SJCRH30 (cell line): Measurements from ENCODE around the gene PLPPR3. TPM values are rescaled to one million over a fixed set of nuclear protein-coding genes. Genes with fewer than 3 reads are reported as not detected.
"Not testable (repeated sequence)": the region's sequence is repeated elsewhere in the genome, so short reads cannot be mapped to it uniquely, and the experiment has no call there.

Source experiments
- DNase-seq, 2 experiments: peaks; one replicate each; pipeline ENCODE4 v3.0.0-alpha.2; 2015 to 2020
- H3K27ac ChIP-seq: fragments of 250-450 bp; sonication (Bioruptor Pico); 2 replicates; pipeline ENCODE4 v1.5.1; 2020; ENCODE audit warnings: mild to moderate bottlenecking, moderate library complexity
- H3K27me3 ChIP-seq: fragments of 250-450 bp; sonication (Bioruptor Pico); 2 replicates; pipeline ENCODE4 v1.5.1; 2020; ENCODE audit warnings: mild to moderate bottlenecking, moderate library complexity
- H3K36me3 ChIP-seq: fragments of 250-450 bp; sonication (Bioruptor Pico); 2 replicates; pipeline ENCODE4 v1.5.1; 2020; ENCODE audit warnings: mild to moderate bottlenecking, moderate library complexity
- H3K4me1 ChIP-seq: fragments of 250-450 bp; sonication (Bioruptor Pico); 2 replicates; pipeline ENCODE4 v1.5.1; 2020; ENCODE audit warnings: mild to moderate bottlenecking, moderate library complexity
- H3K4me3 ChIP-seq: fragments of 250-450 bp; sonication (Bioruptor Pico); 2 replicates; pipeline ENCODE4 v1.5.1; 2020; ENCODE audit warnings: mild to moderate bottlenecking, moderate library complexity
- H3K9me3 ChIP-seq: fragments of 250-450 bp; sonication (Bioruptor Pico); replicated peaks from 2 replicates; pipeline ENCODE4 v1.5.1; 2020; ENCODE audit warnings: mild to moderate bottlenecking, moderate library complexity
- total RNA-seq: library from RNA; depleted of rRNA; stranded (reverse); fragments of >200 nt; shearing (Covaris generic); gene quantifications from 2 replicates; pipeline ENCODE4 v1.2.3, GENCODE V29; 2014

PLPPR3 gene
- total RNA-seq, 1 experiment from 2014 or later, result not detected

GRCh38 chr19:848386-848921, 26.7 kb upstream of the PLPPR3 start:
- Histone ChIP-seq H3K36me3 (no peaks in the 10 kb centered on the region), H3K4me1 (no peaks in the 10 kb centered on the region; the same call in 1 of the 2 replicates), H3K4me3 (no peak overlapping the region), H3K27me3 (peaks cover 25% of the 10 kb centered on the region), H3K9me3 (no peaks in the 10 kb centered on the region), H3K27ac (no peak overlapping the region)
- no peak for DNase-seq

GRCh38 chr19:845707-846521, 24.2 kb upstream of the PLPPR3 start:
- DNase-seq, result no peak
- no peak overlapping the region for H3K4me3 ChIP-seq
- H3K27ac ChIP-seq, result no peak overlapping the region
- H3K4me1 ChIP-seq, result no peaks in the 10 kb centered on the region; the same call in 1 of the 2 replicates
- no peaks in the 10 kb centered on the region for H3K9me3 ChIP-seq
- H3K27me3 ChIP-seq, result peaks cover 33% of the 10 kb centered on the region
- H3K36me3 ChIP-seq, result no peaks in the 10 kb centered on the region

GRCh38 chr19:844546-844971, 22.8 kb upstream of the PLPPR3 start:
- 0 out of 2 replicates have a peak, but pooled peaks cover under 1% of the 10 kb centered on the region for H3K4me1 ChIP-seq
- no peak overlapping the region for H3K27ac ChIP-seq
- no peaks in the 10 kb centered on the region for H3K36me3 ChIP-seq
- no peak for DNase-seq
- H3K27me3 ChIP-seq, result peaks cover 35% of the 10 kb centered on the region
- H3K9me3 ChIP-seq, result no peaks in the 10 kb centered on the region
- no peak overlapping the region for H3K4me3 ChIP-seq

- Histone ChIP-seq H3K27me3 (peaks cover 38% of the 10 kb centered on the region), H3K4me3 (no peak overlapping the region)
- no peak for DNase-seq
Observed at GRCh38 chr19:843836-844545, 22.2 kb upstream of the PLPPR3 start.

GRCh38 chr19:843180-843835, 21.6 kb upstream of the PLPPR3 start:
- DNase-seq, result no peak
- Histone ChIP-seq H3K27ac (no peak overlapping the region), H3K4me3 (no peak overlapping the region), H3K9me3 (no peaks in the 10 kb centered on the region), H3K4me1 (0 out of 2 replicates have a peak, but pooled peaks cover 3% of the 10 kb centered on the region), H3K36me3 (no peaks in the 10 kb centered on the region), H3K27me3 (peaks cover 38% of the 10 kb centered on the region)

More at GRCh38 chr19:843836-844545, 22.2 kb upstream of the PLPPR3 start:
- H3K4me1 ChIP-seq, result 0 out of 2 replicates have a peak, but pooled peaks cover 3% of the 10 kb centered on the region
- H3K27ac ChIP-seq, result no peak overlapping the region
- H3K36me3 ChIP-seq, result no peaks in the 10 kb centered on the region
- H3K9me3 ChIP-seq, result no peaks in the 10 kb centered on the region

- H3K36me3 ChIP-seq, H3K4me3 ChIP-seq, H3K9me3 ChIP-seq, H3K27ac ChIP-seq, DNase-seq, H3K4me1 ChIP-seq: not testable (repeated sequence)
- peaks cover 33% of the 10 kb centered on the region for H3K27me3 ChIP-seq
Observed at GRCh38 chr19:842802-843179, 21.0 kb upstream of the PLPPR3 start.

- Histone ChIP-seq H3K27me3 (peaks cover 25% of the 10 kb centered on the region), H3K4me3 (no peak within 1 kb of the TSS), H3K27ac (no peak within 1 kb of the TSS), H3K9me3 (no peaks in the 10 kb centered on the region), H3K4me1 (0 out of 2 replicates have a peak, but pooled peaks cover 3% of the 10 kb centered on the region), H3K36me3 (no peaks in the 10 kb centered on the region)
- no peak for DNase-seq
Observed at GRCh38 chr19:840519-841206, 18.9 kb upstream of the PLPPR3 start, which contains the start of gene PRTN3. Gene PRTN3 (plus strand): TSS chr19:840999. CDS start chr19:841009, 10 bp downstream.

- Histone ChIP-seq H3K27me3 (peaks cover 39% of the 10 kb centered on the region), H3K4me3 (no peak overlapping the region), H3K36me3 (no peaks in the 10 kb centered on the region), H3K4me1 (0 out of 2 replicates have a peak, but pooled peaks cover 3% of the 10 kb centered on the region), H3K27ac (no peak overlapping the region), H3K9me3 (no peaks in the 10 kb centered on the region)
- no peak for DNase-seq
Observed at GRCh38 chr19:835210-835810, 13.6 kb upstream of the PLPPR3 start.

GRCh38 chr19:834216-834615, 12.5 kb upstream of the PLPPR3 start:
- no peak for DNase-seq
- no peaks in the 10 kb centered on the region for H3K36me3 ChIP-seq
- no peak overlapping the region for H3K4me3 ChIP-seq
- H3K9me3 ChIP-seq, result no peaks in the 10 kb centered on the region
- H3K27ac ChIP-seq, result no peak overlapping the region
- H3K27me3 ChIP-seq, result peaks cover 36% of the 10 kb centered on the region
- H3K4me1 ChIP-seq, result no peaks in the 10 kb centered on the region

GRCh38 chr19:831407-832369, 9.9 kb upstream of the PLPPR3 start:
- no peak overlapping the region for H3K4me3 ChIP-seq
- peaks cover 36% of the 10 kb centered on the region for H3K27me3 ChIP-seq
- H3K9me3 ChIP-seq, result no peaks in the 10 kb centered on the region
- H3K27ac ChIP-seq, result no peak overlapping the region
- DNase-seq, result no peak
- no peaks in the 10 kb centered on the region for H3K4me1 ChIP-seq
- no peaks in the 10 kb centered on the region for H3K36me3 ChIP-seq

GRCh38 chr19:829129-829758, 7.5 kb upstream of the PLPPR3 start:
- no peaks in the 10 kb centered on the region for H3K4me1 ChIP-seq
- no peaks in the 10 kb centered on the region for H3K36me3 ChIP-seq
- DNase-seq, result no peak
- peaks cover 27% of the 10 kb centered on the region for H3K27me3 ChIP-seq
- no peak overlapping the region for H3K27ac ChIP-seq
- H3K4me3 ChIP-seq, result no peak overlapping the region
- H3K9me3 ChIP-seq, result no peaks in the 10 kb centered on the region

- Histone ChIP-seq H3K9me3 (no peaks in the 10 kb centered on the region), H3K27me3 (peaks cover 22% of the 10 kb centered on the region; the same call in 1 of the 2 replicates), H3K4me3 (no peak within 1 kb of the TSS), H3K4me1 (no peaks in the 10 kb centered on the region), H3K27ac (no peak within 1 kb of the TSS), H3K36me3 (no peaks in the 10 kb centered on the region)
- no peak for DNase-seq
Observed at GRCh38 chr19:827710-828321, 6.1 kb upstream of the PLPPR3 start, which contains the start of gene AZU1. Gene AZU1 (plus strand): TSS chr19:827837. CDS start chr19:827847, 10 bp downstream.
